ES-I3 (cell line): ENCODE data around the gene CYP2W1.

Experiments
- H3K36me3 ChIP-seq: 2 replicates; pipeline ENCODE4 v1.6.1; 2013; ENCODE audit warnings: mild to moderate bottlenecking, low read length, control low read depth, moderate library complexity; ENCODE audit not compliant: insufficient read depth
- H3K4me1 ChIP-seq: 2 replicates; pipeline ENCODE4 v1.6.1; 2013; ENCODE audit warnings: mild to moderate bottlenecking, control low read depth, low read length; ENCODE audit not compliant: insufficient read depth
- H3K9ac ChIP-seq: 2 replicates; pipeline ENCODE4 v1.6.1; 2013; ENCODE audit warnings: low read depth, mild to moderate bottlenecking, low read length, moderate library complexity
- H3K9me3 ChIP-seq: 2 replicates; pipeline ENCODE4 v1.6.1; 2013; ENCODE audit warnings: mild to moderate bottlenecking, low read length, moderate library complexity; ENCODE audit not compliant: control insufficient read depth, insufficient read depth

Gene CYP2W1

DNA sequence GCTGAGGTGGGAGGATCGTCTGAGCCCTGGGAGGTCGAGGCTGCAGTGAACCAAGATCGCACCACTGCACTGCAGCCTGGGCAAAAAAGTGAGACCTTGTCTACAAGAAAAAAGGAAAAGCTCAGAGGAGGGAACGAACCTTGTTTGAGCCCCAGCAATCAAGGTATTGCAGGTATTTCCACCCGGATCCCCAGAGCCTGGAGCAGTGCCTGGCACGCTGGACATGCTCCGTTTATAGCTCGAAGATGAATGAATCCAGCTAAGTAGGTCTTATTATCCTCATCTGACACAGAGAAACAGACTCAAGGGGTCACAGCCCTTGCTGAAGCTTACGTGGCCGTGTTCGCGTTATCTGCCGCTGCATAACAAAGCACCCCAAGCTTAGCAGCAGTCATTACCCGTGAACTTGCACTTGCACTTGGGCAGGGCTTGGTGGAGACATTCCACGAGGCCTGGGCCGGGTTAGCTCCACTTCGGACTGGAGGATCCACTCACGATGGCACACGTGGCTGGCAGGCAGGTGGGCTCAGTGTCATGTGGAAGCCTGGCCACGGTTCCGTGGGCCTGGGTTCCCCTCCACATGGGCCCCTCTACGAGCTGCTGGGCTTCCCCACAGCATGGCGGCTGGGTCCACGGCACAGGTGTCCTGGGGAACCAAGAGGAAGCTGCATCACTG is 4.4 kb upstream of the CYP2W1 start:
- Histone ChIP-seq H3K4me1 (peaks cover 3% of the 10 kb centered on the region; the same call in 1 of the 2 replicates), H3K9me3 (no peaks in the 10 kb centered on the region), H3K36me3 (no peaks in the 10 kb centered on the region), H3K9ac (no peak overlapping the region)

DNA sequence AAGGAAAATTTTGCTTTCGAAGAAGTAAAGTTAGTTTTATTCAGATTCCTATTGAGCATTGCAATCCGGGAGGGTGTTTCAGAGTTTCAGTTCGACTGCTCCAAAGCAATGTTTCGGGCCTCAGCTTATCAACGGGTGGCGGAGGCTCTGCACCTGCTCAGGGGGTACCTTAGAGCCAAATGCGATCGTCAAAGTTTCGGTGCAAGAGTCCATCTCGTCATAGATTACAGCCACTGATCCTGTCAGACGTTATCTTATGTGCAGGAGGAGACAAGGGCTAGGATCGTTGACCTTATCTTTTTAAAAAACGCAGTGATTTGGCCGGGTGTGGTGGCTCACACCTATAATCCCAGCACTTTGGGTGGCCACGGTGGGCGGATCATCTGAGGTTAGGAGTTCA is 3.8 kb upstream of the CYP2W1 start:
- Histone ChIP-seq H3K9ac (no peak overlapping the region), H3K36me3 (no peaks in the 10 kb centered on the region), H3K9me3 (no peaks in the 10 kb centered on the region), H3K4me1 (peaks cover 3% of the 10 kb centered on the region; the same call in 1 of the 2 replicates)

DNA sequence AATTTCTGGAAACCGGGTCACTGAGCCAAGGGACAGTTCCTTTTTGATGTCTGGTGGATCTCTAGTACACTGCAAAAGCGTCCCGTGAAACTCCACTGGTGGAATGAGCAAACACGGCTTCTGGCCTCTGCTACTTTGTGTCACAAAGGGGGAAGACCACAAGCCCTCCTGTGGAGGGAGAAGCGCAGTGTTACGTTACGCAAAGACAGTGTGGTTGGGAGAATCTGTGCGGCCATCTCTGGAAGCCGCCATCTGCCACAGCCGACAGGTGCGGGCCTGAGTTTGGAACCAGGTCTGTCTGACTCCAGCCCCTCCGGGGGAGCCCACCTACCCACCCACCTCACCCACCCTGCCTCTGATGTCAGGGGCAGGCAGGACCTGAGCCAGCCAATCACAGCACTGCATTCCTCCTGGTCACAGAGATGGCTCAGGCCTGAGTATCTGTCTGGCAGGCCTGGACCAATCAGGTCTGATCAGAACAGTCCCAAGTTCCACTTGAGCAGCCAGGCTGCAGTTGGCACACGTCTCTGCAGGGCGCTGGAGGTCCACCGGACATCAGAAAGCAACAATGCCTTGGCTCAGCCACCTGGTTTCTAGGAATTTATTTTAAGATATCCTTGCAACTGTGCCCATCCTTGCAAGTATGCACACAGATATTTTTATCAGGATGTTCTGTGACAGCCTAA is 3.0 kb upstream of the CYP2W1 start:
- Histone ChIP-seq H3K36me3 (no peaks in the 10 kb centered on the region), H3K9ac (no peak overlapping the region), H3K4me1 (peaks cover 3% of the 10 kb centered on the region; the same call in 1 of the 2 replicates), H3K9me3 (no peaks in the 10 kb centered on the region)

DNA sequence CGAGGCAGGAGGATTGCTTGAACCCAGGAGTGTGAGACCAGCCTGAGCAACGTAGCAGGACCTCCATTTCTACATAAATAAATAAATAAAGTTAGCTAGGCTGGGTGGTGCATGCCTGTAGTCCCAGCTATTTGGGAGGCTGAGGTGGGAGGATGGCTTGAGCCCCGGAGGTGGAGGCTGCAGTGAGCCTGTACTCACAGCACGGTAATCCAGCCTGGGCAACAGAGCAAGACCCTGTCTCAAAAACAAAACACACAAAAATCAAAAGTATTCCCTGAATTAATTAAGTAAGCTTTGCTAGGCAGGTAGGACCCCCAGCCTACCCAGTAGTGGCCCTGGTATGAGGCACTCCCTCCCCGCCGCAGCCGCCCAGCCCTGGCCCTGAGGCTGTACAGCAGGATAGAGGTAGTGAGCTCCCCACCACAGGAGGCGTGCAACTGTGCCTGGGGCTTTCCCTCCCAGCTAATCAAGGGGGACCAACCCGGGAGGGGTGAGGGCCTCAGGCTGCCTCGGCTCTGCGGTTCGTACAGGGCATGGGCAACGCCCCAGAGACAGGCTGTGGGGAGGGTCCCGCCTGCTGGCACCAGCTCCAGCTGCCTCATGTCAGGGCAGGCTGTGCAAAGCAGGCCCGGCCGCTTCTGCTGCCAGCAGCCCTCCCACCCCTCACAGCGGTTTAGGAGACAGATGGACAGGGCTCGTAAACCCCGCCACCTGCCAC is 1.0 kb upstream of the CYP2W1 start:
- H3K4me1 ChIP-seq, result no peaks in the 10 kb centered on the region; the same call in 1 of the 2 replicates
- H3K9ac ChIP-seq, result no peak overlapping the region
- no peaks in the 10 kb centered on the region for H3K9me3 ChIP-seq
- no peaks in the 10 kb centered on the region for H3K36me3 ChIP-seq

DNA sequence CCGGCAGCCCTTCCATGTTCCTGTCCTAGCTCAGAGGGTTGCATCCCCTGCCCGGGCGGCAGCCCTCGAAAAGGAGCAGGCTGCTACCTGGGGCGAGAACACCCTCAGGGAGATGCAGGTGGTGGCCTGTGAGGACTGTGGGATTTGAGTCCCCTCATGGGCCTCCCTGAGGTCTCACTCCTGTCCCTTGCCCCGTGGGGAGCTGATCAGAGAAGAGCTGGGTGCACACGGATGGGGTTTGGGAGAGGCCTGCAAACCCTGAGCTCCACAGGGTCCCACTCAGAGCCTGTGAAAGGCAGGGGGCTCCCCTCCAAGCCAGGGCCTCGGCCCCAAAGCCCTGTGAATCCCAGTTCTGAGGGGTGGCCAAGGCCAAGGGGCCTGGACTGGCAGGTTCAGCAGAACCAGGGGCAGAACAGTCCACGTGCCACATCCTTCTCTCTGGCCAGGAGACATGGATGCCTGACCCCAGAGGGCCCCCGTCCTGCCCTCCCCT is 424 bp upstream of the CYP2W1 start:
- no peaks in the 10 kb centered on the region for H3K36me3 ChIP-seq
- no peaks in the 10 kb centered on the region for H3K9me3 ChIP-seq
- H3K4me1 ChIP-seq, result no peaks in the 10 kb centered on the region; the same call in 1 of the 2 replicates
- no peak overlapping the region for H3K9ac ChIP-seq

DNA sequence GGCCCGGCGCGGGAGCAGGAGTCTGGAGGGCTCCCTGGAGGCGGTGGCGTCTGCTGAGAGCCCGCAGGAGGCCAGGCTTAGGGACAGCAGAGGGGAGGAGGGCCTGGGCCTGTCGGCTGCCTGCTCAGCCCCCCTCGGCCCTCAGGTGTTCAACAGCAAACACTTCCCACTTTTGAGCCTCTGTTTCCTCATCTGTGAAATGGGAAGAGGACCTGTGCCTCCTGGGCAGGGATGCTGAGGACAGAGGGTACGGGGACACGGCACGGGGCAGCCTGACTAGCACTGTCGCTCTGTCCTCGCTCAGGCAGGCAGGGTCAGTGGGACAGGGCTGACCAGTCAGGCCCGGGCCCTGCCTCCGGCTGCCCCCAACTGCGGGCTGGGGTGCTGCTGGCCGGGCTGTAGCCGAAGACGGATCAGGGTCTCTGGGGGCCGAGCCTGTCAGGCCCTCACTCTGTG is 663 bp downstream of the CYP2W1 start:
- H3K9ac ChIP-seq, result no peak overlapping the region
- no peaks in the 10 kb centered on the region for H3K9me3 ChIP-seq
- H3K4me1 ChIP-seq, result no peaks in the 10 kb centered on the region; the same call in 1 of the 2 replicates
- H3K36me3 ChIP-seq, result no peaks in the 10 kb centered on the region

DNA sequence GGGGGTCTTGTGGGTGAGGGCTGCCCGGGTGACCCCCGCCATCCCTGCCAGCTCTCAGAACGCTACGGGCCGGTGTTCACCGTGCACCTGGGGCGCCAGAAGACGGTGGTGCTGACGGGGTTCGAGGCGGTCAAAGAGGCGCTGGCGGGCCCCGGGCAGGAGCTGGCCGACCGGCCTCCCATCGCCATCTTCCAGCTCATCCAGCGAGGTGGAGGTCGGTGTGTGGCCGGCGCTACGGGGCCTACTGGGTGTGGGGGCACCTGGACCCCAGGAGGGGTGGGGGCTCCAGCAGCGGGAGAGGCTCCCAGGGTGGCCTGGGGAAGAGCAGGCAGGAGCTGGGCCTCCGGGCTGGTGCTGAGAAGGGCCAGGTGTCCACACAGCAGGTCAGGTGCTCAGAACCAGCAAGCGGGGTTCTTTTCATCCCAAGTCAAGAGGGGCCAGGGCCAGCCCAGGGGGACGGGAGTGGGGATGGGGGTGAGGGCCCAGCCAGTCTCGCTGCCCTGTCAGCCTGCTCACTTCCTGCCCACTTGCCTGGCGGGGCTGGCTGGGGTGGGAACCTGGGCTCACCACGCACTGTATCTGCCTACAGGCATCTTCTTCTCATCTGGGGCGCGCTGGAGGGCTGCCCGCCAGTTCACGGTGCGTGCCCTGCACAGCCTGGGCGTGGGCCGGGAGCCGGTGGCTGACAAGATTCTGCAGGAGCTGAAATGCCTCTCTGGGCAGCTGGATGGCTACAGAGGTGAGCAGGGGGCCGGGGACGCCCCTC is 1.6 kb downstream of the CYP2W1 start:
- Histone ChIP-seq H3K36me3 (no peaks in the 10 kb centered on the region), H3K4me1 (peaks cover 4% of the 10 kb centered on the region; the same call in 1 of the 2 replicates), H3K9ac (no peak overlapping the region), H3K9me3 (no peaks in the 10 kb centered on the region)

DNA sequence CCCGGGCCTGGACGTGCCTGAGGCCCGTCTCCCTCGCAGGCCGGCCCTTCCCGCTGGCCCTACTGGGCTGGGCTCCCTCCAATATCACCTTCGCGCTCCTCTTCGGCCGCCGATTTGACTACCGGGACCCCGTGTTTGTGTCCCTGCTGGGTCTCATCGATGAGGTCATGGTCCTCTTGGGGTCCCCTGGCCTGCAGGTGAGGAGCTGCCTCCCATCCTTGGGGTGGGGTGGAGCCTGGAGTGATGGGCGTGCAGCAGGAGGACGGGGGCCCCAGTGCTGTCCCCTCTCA is 2.1 kb downstream of the CYP2W1 start:
- H3K4me1 ChIP-seq, result peaks cover 4% of the 10 kb centered on the region; the same call in 1 of the 2 replicates
- no peak overlapping the region for H3K9ac ChIP-seq
- H3K9me3 ChIP-seq, result no peaks in the 10 kb centered on the region
- H3K36me3 ChIP-seq, result no peaks in the 10 kb centered on the region

DNA sequence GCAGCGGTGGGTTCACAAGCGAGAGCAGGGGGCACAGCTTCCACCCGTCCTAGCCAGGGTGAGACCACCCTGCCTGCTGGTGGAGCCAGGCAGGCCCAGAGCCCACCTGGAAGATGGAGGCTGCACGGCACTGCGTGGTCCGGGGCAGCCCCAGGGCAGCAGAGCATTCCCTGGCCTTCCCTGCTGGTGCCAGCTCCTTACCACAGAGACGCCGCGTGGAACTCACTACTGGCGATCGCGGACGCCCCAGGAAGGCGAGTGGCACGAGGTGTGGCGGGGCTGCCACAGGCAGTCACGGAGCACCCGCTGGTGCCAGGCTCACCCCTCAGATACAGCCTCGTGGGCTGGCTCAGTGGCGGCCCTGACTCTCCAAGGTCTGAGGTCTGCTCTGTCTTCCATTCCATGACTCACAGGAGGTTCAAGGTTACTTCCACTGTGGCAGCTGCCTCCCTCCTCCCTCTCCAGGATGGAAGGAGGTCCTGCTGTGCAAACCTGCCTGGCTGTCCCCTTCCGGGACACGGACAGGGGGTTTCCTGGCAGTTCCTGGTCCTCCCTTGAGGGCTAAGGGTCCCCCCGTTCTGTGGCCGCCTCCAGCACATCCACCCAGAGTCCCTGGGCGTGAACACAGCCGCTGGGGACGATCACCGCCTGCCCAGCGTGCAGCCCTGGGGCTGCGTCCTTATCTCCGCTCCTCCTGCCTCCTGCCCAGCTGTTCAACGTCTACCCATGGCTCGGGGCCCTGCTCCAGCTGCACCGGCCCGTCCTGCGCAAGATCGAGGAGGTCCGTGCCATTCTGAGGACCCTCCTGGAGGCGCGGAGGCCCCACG is 3.1 kb downstream of the CYP2W1 start:
- Histone ChIP-seq H3K9ac (no peak overlapping the region), H3K36me3 (no peaks in the 10 kb centered on the region), H3K4me1 (peaks cover 4% of the 10 kb centered on the region; the same call in 1 of the 2 replicates), H3K9me3 (no peaks in the 10 kb centered on the region)

DNA sequence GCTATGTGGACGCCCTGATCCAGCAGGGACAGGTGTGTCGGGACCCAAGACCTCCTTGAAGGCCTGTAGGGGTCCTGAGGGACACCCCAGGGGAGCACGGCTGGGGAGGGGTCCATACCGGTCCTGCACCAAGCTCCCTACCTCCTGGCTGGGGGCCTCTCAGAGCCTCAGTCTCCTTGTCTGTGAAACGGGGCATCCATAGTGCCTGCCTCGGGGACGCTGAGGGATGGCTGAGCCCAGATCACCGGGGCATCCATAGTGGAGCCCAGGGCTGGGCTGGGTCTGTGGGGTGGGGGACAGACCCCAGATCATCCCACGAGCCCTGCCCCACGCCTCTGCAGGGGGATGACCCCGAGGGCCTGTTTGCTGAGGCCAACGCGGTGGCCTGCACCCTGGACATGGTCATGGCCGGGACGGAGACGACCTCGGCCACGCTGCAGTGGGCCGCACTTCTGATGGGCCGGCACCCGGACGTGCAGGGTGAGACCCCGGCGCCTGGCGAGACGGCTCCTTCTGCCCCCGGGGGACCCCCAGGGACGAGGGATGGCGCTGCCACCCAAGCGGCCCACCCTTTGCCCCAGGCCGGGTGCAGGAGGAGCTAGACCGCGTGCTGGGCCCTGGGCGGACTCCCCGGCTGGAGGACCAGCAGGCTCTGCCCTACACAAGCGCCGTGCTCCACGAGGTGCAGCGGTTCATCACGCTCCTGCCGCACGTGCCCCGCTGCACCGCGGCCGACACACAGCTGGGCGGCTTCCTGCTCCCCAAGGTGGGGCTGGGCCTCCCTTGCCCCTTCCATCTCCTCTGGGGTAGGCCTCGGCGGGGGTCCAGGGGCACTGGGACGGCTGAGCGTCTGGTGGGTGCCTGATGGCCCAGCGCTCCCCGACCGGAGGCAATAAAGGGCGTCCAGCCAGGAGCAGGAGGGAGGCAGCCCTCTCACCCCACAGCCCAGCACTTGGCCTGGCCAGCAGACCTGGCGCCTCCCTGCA is 4.1 kb downstream of the CYP2W1 start:
- peaks cover 4% of the 10 kb centered on the region; the same call in 1 of the 2 replicates for H3K4me1 ChIP-seq
- no peak overlapping the region for H3K9ac ChIP-seq
- H3K36me3 ChIP-seq, result no peaks in the 10 kb centered on the region

DNA sequence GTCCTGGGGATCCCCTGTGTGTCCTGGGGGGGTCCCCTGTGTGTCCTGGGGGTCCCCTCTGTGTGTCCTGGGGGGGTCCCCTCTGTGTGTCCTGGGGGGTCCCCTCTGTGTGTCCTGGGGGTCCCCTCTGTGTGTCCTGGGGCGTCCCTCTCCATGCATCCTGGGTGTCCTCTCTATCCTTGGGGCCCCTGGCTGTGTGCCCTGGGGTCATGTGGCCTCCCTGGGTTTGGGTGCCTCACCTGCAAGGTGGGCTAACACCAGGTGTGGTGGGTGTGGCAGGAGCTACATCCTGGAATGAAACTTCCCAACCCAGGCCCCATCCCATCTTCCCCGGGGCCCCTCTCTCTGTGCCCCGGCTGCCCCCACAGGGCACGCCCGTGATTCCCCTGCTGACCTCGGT is 4.9 kb downstream of the CYP2W1 start:
- Histone ChIP-seq H3K9me3 (no peaks in the 10 kb centered on the region), H3K36me3 (no peaks in the 10 kb centered on the region), H3K9ac (no peak overlapping the region), H3K4me1 (peaks cover 4% of the 10 kb centered on the region; the same call in 1 of the 2 replicates)

More for the DNA sequence above, 4.1 kb downstream of the CYP2W1 start:
- no peaks in the 10 kb centered on the region for H3K9me3 ChIP-seq

DNA sequence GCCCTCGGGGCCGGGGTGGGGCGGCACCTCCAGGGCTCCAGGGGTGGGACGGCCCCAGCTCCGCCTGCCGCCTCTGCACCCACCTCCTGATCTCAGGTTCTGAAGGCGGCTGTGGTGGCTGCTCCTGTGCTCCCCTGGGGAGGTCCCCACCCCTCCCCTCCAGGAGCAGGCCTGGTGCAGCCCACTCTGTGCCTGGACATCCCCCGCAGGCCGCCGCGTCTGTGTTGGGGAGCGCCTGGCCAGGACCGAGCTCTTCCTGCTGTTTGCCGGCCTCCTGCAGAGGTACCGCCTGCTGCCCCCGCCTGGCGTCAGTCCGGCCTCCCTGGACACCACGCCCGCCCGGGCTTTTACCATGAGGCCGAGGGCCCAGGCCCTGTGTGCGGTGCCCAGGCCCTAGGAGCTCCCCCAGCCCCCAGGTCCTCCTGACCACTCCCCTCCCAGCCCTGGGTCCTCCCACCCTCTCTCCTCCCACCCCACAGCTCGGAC is 5.5 kb downstream of the CYP2W1 start:
- peaks cover 6% of the 10 kb centered on the region; the same call in 1 of the 2 replicates for H3K4me1 ChIP-seq
- peak overlapping the region; percentile 16; the same call in 1 of the 2 replicates for H3K9ac ChIP-seq

More for the DNA sequence above, 5.5 kb downstream of the CYP2W1 start:
- no peaks in the 10 kb centered on the region for H3K9me3 ChIP-seq
- H3K36me3 ChIP-seq, result no peaks in the 10 kb centered on the region
